ENCODE measurements around the gene SERP2.

DNA sequence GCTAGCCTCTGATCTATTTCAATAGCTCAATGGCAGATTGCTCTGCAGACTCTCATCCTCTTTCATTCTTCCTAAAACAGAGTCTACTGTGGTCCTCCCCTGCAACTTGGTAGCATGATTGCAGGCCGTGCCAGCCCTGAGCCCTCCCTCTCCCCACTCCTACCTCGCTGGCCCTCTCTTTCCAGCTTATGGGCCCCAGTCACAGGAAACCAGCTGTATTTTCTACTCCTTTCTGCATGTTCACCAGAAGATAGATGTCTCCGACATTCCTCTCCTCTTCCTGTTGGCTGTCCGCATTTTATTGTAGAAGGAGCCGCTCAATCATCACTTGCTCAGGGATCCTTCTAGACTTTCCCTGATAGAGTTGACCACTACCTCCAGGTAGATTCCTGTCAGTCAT, 50.2 kb downstream of the SERP2 start:
- TF ChIP-seq, protein P1, sequence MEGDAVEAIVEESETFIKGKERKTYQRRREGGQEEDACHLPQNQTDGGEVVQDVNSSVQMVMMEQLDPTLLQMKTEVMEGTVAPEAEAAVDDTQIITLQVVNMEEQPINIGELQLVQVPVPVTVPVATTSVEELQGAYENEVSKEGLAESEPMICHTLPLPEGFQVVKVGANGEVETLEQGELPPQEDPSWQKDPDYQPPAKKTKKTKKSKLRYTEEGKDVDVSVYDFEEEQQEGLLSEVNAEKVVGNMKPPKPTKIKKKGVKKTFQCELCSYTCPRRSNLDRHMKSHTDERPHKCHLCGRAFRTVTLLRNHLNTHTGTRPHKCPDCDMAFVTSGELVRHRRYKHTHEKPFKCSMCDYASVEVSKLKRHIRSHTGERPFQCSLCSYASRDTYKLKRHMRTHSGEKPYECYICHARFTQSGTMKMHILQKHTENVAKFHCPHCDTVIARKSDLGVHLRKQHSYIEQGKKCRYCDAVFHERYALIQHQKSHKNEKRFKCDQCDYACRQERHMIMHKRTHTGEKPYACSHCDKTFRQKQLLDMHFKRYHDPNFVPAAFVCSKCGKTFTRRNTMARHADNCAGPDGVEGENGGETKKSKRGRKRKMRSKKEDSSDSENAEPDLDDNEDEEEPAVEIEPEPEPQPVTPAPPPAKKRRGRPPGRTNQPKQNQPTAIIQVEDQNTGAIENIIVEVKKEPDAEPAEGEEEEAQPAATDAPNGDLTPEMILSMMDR (IDR thresholded peaks at IDR 0.05), result no peak
- no peak for TF ChIP-seq POLR2A (IDR thresholded peaks at IDR 0.05)
